Epithelial cell of proximal tubule (primary cell): ENCODE measurements around the gene KCNMA1. TPM values are rescaled to one million over a fixed set of nuclear protein-coding genes. Genes with fewer than 3 reads are reported as not detected.

Experiments used
- DNase-seq: peaks from one replicate; pipeline ENCODE4 v3.0.0-alpha.2; 2011; ENCODE audit warnings: low read depth
- H3K4me3 ChIP-seq: 2 replicates; pipeline ENCODE4 v1.5.1; 2011; ENCODE audit warnings: low read depth, mild to moderate bottlenecking, low read length
- total RNA-seq: library from RNA; depleted of rRNA; stranded (reverse); fragments of >200 nt; gene quantifications from 2 replicates; pipeline ENCODE4 v1.2.3, GENCODE V29; 2015
- TF ChIP-seq, protein P1 (sequence below): conservative IDR thresholded peaks from 2 replicates; pipeline ENCODE4 v1.5.1; 2012; ENCODE audit warnings: low read depth, mild to moderate bottlenecking, low read length

KCNMA1 gene
- total RNA-seq, 1 donor from 2014 or later, result 12.5 TPM

DNA sequence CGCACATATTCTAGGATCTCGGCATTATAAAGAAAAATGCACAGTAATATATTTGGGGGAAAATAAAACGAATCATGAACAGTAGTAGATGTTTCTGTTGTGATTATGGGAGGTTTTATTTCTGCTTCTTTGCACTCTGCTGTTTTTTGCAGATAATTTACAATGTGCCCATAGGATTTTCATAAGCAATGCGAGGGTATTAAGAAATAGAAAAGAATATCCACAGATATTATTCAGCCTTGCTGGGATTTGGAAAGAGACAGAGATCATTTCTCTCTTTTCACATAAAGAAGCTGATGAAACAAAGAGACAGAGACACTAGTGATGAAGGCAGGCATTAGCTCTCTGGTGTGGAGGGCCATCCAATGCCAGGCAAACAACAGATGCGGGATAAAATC is 158.6 kb downstream of the KCNMA1 start:
- no peak for DNase-seq
- no peak overlapping the region for H3K4me3 ChIP-seq
- TF ChIP-seq, protein P1, sequence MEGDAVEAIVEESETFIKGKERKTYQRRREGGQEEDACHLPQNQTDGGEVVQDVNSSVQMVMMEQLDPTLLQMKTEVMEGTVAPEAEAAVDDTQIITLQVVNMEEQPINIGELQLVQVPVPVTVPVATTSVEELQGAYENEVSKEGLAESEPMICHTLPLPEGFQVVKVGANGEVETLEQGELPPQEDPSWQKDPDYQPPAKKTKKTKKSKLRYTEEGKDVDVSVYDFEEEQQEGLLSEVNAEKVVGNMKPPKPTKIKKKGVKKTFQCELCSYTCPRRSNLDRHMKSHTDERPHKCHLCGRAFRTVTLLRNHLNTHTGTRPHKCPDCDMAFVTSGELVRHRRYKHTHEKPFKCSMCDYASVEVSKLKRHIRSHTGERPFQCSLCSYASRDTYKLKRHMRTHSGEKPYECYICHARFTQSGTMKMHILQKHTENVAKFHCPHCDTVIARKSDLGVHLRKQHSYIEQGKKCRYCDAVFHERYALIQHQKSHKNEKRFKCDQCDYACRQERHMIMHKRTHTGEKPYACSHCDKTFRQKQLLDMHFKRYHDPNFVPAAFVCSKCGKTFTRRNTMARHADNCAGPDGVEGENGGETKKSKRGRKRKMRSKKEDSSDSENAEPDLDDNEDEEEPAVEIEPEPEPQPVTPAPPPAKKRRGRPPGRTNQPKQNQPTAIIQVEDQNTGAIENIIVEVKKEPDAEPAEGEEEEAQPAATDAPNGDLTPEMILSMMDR, result no peak

DNA sequence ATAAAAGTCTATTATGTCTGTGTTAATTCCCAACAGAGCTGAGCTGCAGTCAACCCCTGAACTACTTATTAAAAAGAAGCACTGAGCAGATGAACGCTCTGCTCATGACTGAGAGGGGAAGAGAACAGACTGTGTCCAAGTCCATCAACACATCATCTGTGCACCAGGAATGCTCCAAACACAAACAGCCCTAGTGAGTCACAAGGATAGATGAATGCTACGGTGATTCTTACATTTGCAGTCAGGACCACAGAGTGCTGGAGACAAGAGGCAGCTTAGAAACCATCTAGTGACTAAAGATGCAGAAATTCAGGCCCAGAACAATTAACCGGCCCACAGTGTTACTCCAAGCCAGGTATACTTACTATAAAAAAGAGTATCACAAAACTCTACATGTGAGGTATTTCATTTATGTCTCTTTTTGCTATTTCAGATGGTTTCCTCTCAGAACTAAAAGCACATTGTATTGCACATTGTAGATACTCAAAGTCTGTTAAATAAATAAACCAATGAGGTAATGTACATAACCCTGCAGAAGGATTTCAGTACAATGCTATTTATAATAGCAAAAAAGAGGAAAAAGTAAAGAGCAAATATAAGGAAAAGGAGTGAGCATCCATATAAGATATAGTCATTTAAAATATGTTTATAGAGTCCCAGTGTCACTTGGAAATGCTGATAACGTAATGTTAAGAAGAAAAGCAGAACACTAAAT is 159.2 kb downstream of the KCNMA1 start:
- no peak overlapping the region for H3K4me3 ChIP-seq
- TF ChIP-seq, protein P1, result no peak
- peak; percentile 74 for DNase-seq

DNA sequence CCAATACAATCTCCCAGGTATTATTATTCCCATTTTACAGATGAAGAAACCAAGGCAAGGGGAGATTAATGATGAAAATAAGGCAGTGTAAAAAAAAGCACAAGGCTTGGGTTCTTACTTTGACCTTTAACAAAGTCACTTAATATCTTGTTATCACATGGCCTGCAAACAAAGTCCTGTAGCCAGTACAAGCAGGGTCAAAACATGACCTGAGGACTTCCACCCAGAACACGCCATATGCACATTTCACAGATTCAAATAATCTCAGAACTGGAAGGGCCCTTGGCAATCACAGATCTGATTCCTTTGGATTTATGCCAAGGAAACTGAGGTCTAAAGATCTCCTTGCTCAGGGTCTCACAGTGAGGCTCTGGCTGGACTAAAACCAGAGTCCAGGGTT is 162.1 kb downstream of the KCNMA1 start:
- TF ChIP-seq, protein P1, result no peak
- no peak overlapping the region for H3K4me3 ChIP-seq
- DNase-seq, result no peak

DNA sequence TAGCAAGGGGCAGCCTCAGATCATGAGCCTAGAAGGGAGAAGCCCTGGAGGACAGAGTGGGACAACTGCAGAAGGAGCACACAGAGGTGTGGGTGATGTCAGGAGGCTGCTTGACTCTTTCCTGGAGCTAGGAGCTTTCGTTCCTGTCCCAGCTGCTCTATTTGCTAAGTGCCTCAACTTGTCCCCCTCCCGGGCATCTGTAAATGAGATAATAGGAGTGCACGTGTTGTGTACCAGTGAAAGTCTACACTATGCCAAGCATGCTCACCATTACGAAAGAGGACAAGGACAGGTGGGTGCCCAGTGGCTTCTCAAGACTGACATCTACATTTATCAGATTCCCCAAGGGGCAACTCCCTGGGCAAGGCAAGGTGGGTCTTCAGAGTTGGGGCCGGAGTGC is 162.7 kb downstream of the KCNMA1 start:
- TF ChIP-seq, protein P1, result no peak
- H3K4me3 ChIP-seq, result no peak overlapping the region
- no peak for DNase-seq

DNA sequence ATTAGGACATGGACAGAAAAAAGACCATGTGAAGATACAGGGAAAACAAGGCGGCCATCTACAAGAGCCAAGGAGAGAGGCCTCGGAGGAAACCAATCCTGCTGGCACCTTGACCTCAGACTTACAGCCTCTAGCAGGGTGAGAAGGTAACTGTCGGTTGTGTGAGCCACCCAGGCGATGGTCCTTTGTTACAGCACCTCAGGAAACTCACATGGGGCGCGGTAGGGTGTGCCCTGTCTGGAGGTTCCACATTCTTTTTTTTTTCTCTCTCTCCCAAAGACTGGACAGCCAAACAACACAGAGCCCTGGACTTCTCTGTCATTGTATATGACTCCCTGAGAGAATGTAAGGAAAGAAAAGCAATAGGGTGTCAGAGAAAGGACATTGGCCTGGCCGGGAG is 163.2 kb downstream of the KCNMA1 start:
- no peak for DNase-seq
- TF ChIP-seq, protein P1, result no peak

DNA sequence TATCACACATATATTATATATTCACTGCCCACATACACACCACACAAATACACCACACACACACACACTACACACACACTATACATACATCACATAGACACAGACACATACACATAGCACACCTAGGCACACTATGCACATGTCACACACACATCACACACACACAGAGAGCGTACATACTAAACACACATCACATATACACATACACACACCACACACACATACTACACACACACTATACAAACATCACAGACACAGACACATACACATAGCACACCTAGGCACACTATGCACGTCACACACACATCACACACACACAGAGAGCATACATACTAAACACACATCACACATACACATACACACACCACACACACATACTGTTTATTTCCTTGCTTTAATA is 165.5 kb downstream of the KCNMA1 start:
- DNase-seq, result no peak
- H3K4me3 ChIP-seq, result no peak overlapping the region
- TF ChIP-seq, protein P1, result no peak

More for the DNA sequence above, 163.2 kb downstream of the KCNMA1 start:
- no peak overlapping the region for H3K4me3 ChIP-seq

DNA sequence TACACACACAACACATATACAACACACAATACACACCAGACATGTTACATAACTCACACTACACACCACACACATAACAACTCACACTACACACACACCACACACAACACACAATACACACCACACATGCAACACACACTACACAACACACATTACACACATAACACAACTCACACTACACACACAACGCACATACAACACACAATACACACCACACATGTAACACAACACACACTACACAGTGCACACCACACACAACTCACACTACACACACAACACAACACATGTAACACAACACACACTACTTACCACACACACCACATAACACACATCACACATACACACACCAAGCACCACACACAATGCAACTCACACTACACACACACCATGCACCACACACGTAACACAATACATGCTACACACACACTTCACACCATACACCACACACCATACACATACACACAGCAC is 166.5 kb downstream of the KCNMA1 start:
- TF ChIP-seq, protein P1, result no peak
- H3K4me3 ChIP-seq, result no peak overlapping the region
- DNase-seq, result no peak
